ENCODE results near the gene IGSF23. TPM values are rescaled to one million over a fixed set of nuclear protein-coding genes. Genes with fewer than 3 reads are reported as not detected.
A peak's percentile ranks its signal among the peaks of the same experiment; 100 is the strongest.

The IGSF23 gene
- total and polyA plus RNA-seq, 2 of the 13 experiments (the other 11 are each of a cell fraction or from before 2014, with no cell fraction given): 2.3 to 8.8 TPM

- TF ChIP-seq, protein P1, sequence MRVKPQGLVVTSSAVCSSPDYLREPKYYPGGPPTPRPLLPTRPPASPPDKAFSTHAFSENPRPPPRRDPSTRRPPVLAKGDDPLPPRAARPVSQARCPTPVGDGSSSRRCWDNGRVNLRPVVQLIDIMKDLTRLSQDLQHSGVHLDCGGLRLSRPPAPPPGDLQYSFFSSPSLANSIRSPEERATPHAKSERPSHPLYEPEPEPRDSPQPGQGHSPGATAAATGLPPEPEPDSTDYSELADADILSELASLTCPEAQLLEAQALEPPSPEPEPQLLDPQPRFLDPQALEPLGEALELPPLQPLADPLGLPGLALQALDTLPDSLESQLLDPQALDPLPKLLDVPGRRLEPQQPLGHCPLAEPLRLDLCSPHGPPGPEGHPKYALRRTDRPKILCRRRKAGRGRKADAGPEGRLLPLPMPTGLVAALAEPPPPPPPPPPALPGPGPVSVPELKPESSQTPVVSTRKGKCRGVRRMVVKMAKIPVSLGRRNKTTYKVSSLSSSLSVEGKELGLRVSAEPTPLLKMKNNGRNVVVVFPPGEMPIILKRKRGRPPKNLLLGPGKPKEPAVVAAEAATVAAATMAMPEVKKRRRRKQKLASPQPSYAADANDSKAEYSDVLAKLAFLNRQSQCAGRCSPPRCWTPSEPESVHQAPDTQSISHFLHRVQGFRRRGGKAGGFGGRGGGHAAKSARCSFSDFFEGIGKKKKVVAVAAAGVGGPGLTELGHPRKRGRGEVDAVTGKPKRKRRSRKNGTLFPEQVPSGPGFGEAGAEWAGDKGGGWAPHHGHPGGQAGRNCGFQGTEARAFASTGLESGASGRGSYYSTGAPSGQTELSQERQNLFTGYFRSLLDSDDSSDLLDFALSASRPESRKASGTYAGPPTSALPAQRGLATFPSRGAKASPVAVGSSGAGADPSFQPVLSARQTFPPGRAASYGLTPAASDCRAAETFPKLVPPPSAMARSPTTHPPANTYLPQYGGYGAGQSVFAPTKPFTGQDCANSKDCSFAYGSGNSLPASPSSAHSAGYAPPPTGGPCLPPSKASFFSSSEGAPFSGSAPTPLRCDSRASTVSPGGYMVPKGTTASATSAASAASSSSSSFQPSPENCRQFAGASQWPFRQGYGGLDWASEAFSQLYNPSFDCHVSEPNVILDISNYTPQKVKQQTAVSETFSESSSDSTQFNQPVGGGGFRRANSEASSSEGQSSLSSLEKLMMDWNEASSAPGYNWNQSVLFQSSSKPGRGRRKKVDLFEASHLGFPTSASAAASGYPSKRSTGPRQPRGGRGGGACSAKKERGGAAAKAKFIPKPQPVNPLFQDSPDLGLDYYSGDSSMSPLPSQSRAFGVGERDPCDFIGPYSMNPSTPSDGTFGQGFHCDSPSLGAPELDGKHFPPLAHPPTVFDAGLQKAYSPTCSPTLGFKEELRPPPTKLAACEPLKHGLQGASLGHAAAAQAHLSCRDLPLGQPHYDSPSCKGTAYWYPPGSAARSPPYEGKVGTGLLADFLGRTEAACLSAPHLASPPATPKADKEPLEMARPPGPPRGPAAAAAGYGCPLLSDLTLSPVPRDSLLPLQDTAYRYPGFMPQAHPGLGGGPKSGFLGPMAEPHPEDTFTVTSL (CRISPR knock-in tag; IDR thresholded peaks at IDR 0.05; ENCODE audit: borderline replicate concordance): 0 out of 2 replicates have a peak, but pooled peaks have one; percentile 17
- TF ChIP-seq ATF4 (CRISPR knock-in tag; IDR thresholded peaks at IDR 0.05) (no peak), SRY (CRISPR knock-in tag; IDR thresholded peaks at IDR 0.05) (0 out of 2 replicates have a peak, but pooled peaks have one; percentile 28), MAFF (IDR thresholded peaks at IDR 0.05; ENCODE audit: low read depth, low read length) (no peak), ZNF572 (CRISPR knock-in tag; IDR thresholded peaks at IDR 0.05) (no peak; the same call in 1 of the 2 replicates), WIZ (CRISPR knock-in tag; IDR thresholded peaks at IDR 0.05) (no peak), RBM22 (optimal IDR thresholded peaks at IDR 0.05; ENCODE audit: low read length) (no peak), ZNF746 (CRISPR knock-in tag; IDR thresholded peaks at IDR 0.05) (peak; percentile 42; the same call in 1 of the 2 replicates), CHD4 (IDR thresholded peaks at IDR 0.05; ENCODE audit: borderline replicate concordance, low read length) (no peak; the same call in 1 of the 2 replicates), ZNF670 (CRISPR knock-in tag; IDR thresholded peaks at IDR 0.05; ENCODE audit: borderline replicate concordance) (no peak)
- TF ChIP-seq, protein P2, sequence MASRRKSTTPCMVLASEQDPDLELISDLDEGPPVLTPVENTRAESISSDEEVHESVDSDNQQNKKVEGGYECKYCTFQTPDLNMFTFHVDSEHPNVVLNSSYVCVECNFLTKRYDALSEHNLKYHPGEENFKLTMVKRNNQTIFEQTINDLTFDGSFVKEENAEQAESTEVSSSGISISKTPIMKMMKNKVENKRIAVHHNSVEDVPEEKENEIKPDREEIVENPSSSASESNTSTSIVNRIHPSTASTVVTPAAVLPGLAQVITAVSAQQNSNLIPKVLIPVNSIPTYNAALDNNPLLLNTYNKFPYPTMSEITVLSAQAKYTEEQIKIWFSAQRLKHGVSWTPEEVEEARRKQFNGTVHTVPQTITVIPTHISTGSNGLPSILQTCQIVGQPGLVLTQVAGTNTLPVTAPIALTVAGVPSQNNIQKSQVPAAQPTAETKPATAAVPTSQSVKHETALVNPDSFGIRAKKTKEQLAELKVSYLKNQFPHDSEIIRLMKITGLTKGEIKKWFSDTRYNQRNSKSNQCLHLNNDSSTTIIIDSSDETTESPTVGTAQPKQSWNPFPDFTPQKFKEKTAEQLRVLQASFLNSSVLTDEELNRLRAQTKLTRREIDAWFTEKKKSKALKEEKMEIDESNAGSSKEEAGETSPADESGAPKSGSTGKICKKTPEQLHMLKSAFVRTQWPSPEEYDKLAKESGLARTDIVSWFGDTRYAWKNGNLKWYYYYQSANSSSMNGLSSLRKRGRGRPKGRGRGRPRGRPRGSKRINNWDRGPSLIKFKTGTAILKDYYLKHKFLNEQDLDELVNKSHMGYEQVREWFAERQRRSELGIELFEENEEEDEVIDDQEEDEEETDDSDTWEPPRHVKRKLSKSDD (CRISPR knock-in tag; IDR thresholded peaks at IDR 0.05; ENCODE audit: low read depth): peak; percentile 86
- TF ChIP-seq, protein P3, sequence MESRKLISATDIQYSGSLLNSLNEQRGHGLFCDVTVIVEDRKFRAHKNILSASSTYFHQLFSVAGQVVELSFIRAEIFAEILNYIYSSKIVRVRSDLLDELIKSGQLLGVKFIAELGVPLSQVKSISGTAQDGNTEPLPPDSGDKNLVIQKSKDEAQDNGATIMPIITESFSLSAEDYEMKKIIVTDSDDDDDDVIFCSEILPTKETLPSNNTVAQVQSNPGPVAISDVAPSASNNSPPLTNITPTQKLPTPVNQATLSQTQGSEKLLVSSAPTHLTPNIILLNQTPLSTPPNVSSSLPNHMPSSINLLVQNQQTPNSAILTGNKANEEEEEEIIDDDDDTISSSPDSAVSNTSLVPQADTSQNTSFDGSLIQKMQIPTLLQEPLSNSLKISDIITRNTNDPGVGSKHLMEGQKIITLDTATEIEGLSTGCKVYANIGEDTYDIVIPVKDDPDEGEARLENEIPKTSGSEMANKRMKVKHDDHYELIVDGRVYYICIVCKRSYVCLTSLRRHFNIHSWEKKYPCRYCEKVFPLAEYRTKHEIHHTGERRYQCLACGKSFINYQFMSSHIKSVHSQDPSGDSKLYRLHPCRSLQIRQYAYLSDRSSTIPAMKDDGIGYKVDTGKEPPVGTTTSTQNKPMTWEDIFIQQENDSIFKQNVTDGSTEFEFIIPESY (CRISPR knock-in tag; IDR thresholded peaks at IDR 0.05): peak; percentile 45
- TF ChIP-seq, protein P4, sequence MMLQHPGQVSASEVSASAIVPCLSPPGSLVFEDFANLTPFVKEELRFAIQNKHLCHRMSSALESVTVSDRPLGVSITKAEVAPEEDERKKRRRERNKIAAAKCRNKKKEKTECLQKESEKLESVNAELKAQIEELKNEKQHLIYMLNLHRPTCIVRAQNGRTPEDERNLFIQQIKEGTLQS (CRISPR knock-in tag; IDR thresholded peaks at IDR 0.05): no peak
- TF ChIP-seq, protein P5, sequence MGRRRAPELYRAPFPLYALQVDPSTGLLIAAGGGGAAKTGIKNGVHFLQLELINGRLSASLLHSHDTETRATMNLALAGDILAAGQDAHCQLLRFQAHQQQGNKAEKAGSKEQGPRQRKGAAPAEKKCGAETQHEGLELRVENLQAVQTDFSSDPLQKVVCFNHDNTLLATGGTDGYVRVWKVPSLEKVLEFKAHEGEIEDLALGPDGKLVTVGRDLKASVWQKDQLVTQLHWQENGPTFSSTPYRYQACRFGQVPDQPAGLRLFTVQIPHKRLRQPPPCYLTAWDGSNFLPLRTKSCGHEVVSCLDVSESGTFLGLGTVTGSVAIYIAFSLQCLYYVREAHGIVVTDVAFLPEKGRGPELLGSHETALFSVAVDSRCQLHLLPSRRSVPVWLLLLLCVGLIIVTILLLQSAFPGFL (CRISPR knock-in tag; IDR thresholded peaks at IDR 0.05): no peak
Measured at GRCh38 chr19:44613295-44614178, at the start of gene IGSF23 (continued).
